DND-41 (cell line): Measurements from ENCODE around the gene HCST.

ENCODE experiments used
- ATAC-seq: fragments of 200-7000 bp; cut with Tn5 transposase; 3 replicates; pipeline ENCODE4 v1.9.1; 2021; ENCODE audit warnings: low read depth; ENCODE audit not compliant: insufficient read depth
- DNase-seq: peaks from one replicate; pipeline ENCODE4 v3.0.0-alpha.2; 2020
- H2AFZ ChIP-seq: 2 replicates; pipeline ENCODE4 v1.6.0; 2012; ENCODE audit warnings: low read depth, low read length
- H3K27ac ChIP-seq: 2 replicates; pipeline ENCODE4 v1.5.1; 2012; ENCODE audit warnings: low read length, inconsistent platforms
- H3K27me3 ChIP-seq: fragments of 200-600 bp; sonication (generic); 2 replicates; pipeline ENCODE4 v1.6.0; 2012; ENCODE audit warnings: low read length, mild to moderate bottlenecking, inconsistent platforms; ENCODE audit not compliant: insufficient read depth, poor library complexity
- H3K36me3 ChIP-seq: 2 replicates; pipeline ENCODE4 v1.5.1; 2012; ENCODE audit warnings: low read length, inconsistent platforms; ENCODE audit not compliant: insufficient read depth
- H3K4me1 ChIP-seq: 2 replicates; pipeline ENCODE4 v1.5.1; 2012; ENCODE audit warnings: mild to moderate bottlenecking, low read length; ENCODE audit not compliant: insufficient read depth
- H3K4me2 ChIP-seq: 2 replicates; pipeline ENCODE4 v1.6.0; 2012; ENCODE audit warnings: mild to moderate bottlenecking, moderate library complexity, low read length, inconsistent platforms; ENCODE audit not compliant: insufficient read depth
- H3K4me3 ChIP-seq, 2 experiments: fragments of 200-600 bp in 1 of 2; shearing (Covaris generic) in 1 of 2; 2 replicates each; pipeline ENCODE4 v1.5.1; 2012 to 2016; ENCODE audit warnings: inconsistent platforms in 2 of 2, low read length in 2 of 2, mild to moderate bottlenecking in 2 of 2, low read depth in 1 of 2, moderate library complexity in 1 of 2
- H3K79me2 ChIP-seq: 2 replicates; pipeline ENCODE4 v1.6.0; 2012; ENCODE audit warnings: low read length, inconsistent platforms; ENCODE audit not compliant: insufficient read depth
- H3K9ac ChIP-seq: 2 replicates; pipeline ENCODE4 v1.6.0; 2012; ENCODE audit warnings: low read depth, mild to moderate bottlenecking, inconsistent platforms, low read length, moderate library complexity
- H3K9me3 ChIP-seq: 2 replicates; pipeline ENCODE4 v1.5.1; 2012; ENCODE audit warnings: low read length, moderate library complexity, mild to moderate bottlenecking, inconsistent platforms; ENCODE audit not compliant: insufficient read depth, severe bottlenecking
- H4K20me1 ChIP-seq: 2 replicates; pipeline ENCODE4 v1.6.0; 2012; ENCODE audit warnings: low read length; ENCODE audit not compliant: insufficient read depth
- EZH2 ChIP-seq: IDR thresholded peaks from 3 replicates; pipeline ENCODE4 v1.6.1; 2012; ENCODE audit warnings: borderline replicate concordance, low read depth, mild to moderate bottlenecking, moderate library complexity, low read length, inconsistent platforms; ENCODE audit not compliant: severe bottlenecking
- TF ChIP-seq, protein P1 (sequence below): IDR thresholded peaks from 2 replicates; pipeline ENCODE4 v1.5.1; 2012; ENCODE audit warnings: borderline replicate concordance, low read length, moderate library complexity, mild to moderate bottlenecking; ENCODE audit not compliant: poor library complexity, severe bottlenecking; ENCODE audit errors: extremely low read depth

Gene HCST

DNA sequence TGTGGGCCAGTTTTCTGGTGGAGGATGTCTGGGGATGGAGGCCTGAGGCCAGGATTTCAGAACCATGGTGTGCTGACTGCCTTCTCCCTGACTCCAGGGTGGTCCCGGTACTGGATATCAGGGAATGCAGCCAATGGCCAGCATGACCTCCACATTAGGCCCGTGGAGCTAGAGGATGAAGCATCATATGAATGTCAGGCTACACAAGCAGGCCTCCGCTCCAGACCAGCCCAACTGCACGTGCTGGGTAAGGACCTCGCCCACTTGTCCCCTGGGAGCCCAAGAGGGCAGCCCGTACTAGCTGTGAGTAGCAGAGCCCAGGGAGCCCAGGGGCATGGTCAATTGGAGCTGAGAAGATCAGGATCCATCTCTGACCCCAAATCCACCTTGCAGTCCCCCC is 44.0 kb upstream of the HCST start:
- no peak overlapping the region for H3K9ac ChIP-seq
- no peak overlapping the region for H3K4me3 ChIP-seq
- ATAC-seq (no peak), DNase-seq (no peak)
- H3K4me2 ChIP-seq = no peak overlapping the region
- H2AFZ ChIP-seq = no peak overlapping the region
- H4K20me1 ChIP-seq = no peaks in the 10 kb centered on the region
- TF ChIP-seq, protein P1, sequence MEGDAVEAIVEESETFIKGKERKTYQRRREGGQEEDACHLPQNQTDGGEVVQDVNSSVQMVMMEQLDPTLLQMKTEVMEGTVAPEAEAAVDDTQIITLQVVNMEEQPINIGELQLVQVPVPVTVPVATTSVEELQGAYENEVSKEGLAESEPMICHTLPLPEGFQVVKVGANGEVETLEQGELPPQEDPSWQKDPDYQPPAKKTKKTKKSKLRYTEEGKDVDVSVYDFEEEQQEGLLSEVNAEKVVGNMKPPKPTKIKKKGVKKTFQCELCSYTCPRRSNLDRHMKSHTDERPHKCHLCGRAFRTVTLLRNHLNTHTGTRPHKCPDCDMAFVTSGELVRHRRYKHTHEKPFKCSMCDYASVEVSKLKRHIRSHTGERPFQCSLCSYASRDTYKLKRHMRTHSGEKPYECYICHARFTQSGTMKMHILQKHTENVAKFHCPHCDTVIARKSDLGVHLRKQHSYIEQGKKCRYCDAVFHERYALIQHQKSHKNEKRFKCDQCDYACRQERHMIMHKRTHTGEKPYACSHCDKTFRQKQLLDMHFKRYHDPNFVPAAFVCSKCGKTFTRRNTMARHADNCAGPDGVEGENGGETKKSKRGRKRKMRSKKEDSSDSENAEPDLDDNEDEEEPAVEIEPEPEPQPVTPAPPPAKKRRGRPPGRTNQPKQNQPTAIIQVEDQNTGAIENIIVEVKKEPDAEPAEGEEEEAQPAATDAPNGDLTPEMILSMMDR = no peak
- TF ChIP-seq EZH2 = no peak
- no peaks in the 10 kb centered on the region for H3K79me2 ChIP-seq
- H3K9me3 ChIP-seq = no peaks in the 10 kb centered on the region
- no peak overlapping the region for H3K27ac ChIP-seq
- H3K27me3 ChIP-seq = peaks cover 12% of the 10 kb centered on the region
- H3K36me3 ChIP-seq = no peaks in the 10 kb centered on the region
- H3K4me1 ChIP-seq = peaks cover 21% of the 10 kb centered on the region

DNA sequence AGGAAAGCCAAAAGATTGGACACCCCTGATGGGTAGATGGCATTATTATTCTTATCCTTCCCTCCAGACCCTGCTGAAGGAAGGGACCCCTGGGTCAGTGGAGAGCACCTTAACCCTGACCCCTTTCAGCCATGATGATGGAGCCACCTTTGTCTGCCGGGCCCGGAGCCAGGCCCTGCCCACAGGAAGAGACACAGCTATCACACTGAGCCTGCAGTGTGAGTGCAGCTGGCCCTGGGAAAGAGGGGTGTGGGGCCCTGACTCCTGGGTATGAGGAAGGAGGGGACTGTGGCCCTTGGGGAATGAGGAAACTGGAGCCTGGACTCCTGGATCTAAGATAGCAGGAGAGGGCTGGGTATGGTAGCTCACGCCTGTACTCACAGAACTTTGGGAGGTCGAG is 42.9 kb upstream of the HCST start:
- H3K9ac ChIP-seq = no peak overlapping the region

DNA sequence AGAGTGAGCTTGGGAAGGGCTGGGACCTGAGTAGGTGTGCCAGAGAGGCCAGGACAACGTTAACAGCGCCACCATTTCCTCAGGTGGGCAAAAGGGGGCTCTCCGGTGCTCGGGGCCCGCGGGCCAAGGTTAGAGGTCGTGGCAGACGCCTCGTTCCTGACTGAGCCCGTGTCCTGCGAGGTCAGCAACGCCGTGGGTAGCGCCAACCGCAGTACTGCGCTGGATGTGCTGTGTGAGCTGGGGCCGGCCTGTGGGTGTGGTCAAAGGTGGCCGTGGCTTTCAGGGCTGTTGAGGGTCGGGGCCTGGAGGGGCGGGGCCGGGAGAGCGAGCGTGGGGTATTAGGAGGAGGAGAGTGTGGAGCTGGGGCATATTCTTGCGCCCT is 41.9 kb upstream of the HCST start:
- peaks cover 8% of the 10 kb centered on the region for H3K27me3 ChIP-seq
- ATAC-seq (no peak), DNase-seq (no peak)
- no peaks in the 10 kb centered on the region for H3K79me2 ChIP-seq
- no peaks in the 10 kb centered on the region for H3K36me3 ChIP-seq
- H4K20me1 ChIP-seq = no peaks in the 10 kb centered on the region
- TF ChIP-seq, protein P1 = no peak
- no peak for TF ChIP-seq EZH2
- H3K4me3 ChIP-seq = no peak overlapping the region
- H3K9ac ChIP-seq = no peak overlapping the region
- H3K4me1 ChIP-seq = peaks cover 21% of the 10 kb centered on the region
- H3K4me2 ChIP-seq = no peak overlapping the region
- H3K27ac ChIP-seq = no peak overlapping the region
- H2AFZ ChIP-seq = no peak overlapping the region
- H3K9me3 ChIP-seq = no peaks in the 10 kb centered on the region

More for the DNA sequence above, 42.9 kb upstream of the HCST start:
- ATAC-seq = no peak
- no peaks in the 10 kb centered on the region for H3K36me3 ChIP-seq
- H3K9me3 ChIP-seq = no peaks in the 10 kb centered on the region
- TF ChIP-seq EZH2 = no peak
- TF ChIP-seq, protein P1 = no peak
- no peak for DNase-seq
- no peaks in the 10 kb centered on the region for H3K79me2 ChIP-seq
- H2AFZ ChIP-seq = no peak overlapping the region
- peaks cover 21% of the 10 kb centered on the region for H3K4me1 ChIP-seq
- H4K20me1 ChIP-seq = no peaks in the 10 kb centered on the region
- no peak overlapping the region for H3K4me2 ChIP-seq
- H3K27me3 ChIP-seq = peaks cover 12% of the 10 kb centered on the region
- H3K4me3 ChIP-seq = no peak overlapping the region
- no peak overlapping the region for H3K27ac ChIP-seq
